Left ventricle myocardium superior (tissue), 1 donor: ENCODE data around the gene LILRB5. TPM values are rescaled to one million over a fixed set of nuclear protein-coding genes. Genes with fewer than 3 reads are reported as not detected.
"Not testable (repeated sequence)": the region's sequence is repeated elsewhere in the genome, so short reads cannot be mapped to it uniquely, and the experiment has no call there.

Experiments
- ATAC-seq: fragments of 200-7000 bp; cut with Tn5 transposase; one replicate; pipeline ENCODE4 v1.9.1; 2020; ENCODE audit warnings: mild to moderate bottlenecking, moderate library complexity
- DNase-seq: peaks from one replicate; pipeline ENCODE4 v3.0.0-alpha.2; 2020
- intact Hi-C: fragments of 100-400 bp; cut with micrococcal nuclease; formaldehyde crosslinking; loops from one replicate; pipeline ENCODE4 v1.11.0; 2022
- total RNA-seq: library from RNA; stranded (reverse); fragmentation: NEBNext Ultra II Directional; extraction: Animal tissue kit (Norgen Biotek cat#: 25700); gene quantifications from one replicate; pipeline ENCODE4 v1.2.1, GENCODE V29; 2021
- donor health status: DM: no; HTN: yes; CAD: no; lungs with severe emphysema.

LILRB5 gene
- total RNA-seq, 1 donor from 2014 or later: 5.5 TPM

DNA sequence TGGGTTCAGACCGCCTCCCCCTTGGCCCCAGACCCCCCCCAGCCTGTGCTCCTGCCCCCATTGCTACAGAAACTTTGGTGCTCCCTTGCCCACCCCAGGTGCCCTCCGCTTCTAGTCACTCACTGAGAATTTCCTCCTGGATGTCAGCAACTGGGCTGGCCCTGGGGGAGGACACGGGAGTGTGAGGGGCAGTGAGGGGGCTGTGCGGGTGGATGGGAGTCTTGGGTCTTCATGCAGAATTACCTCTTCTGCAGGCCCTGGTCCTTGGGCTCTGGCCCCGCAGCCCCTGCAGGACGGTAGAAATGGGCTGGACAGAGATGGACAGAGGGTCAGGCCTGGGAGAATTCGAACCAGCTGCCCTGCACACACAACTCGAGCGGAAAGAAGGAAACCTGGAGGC is 4.8 kb downstream of the LILRB5 start:
- DNase-seq (no peak), ATAC-seq (no peak)
- intact Hi-C loops: no loop called here

DNA sequence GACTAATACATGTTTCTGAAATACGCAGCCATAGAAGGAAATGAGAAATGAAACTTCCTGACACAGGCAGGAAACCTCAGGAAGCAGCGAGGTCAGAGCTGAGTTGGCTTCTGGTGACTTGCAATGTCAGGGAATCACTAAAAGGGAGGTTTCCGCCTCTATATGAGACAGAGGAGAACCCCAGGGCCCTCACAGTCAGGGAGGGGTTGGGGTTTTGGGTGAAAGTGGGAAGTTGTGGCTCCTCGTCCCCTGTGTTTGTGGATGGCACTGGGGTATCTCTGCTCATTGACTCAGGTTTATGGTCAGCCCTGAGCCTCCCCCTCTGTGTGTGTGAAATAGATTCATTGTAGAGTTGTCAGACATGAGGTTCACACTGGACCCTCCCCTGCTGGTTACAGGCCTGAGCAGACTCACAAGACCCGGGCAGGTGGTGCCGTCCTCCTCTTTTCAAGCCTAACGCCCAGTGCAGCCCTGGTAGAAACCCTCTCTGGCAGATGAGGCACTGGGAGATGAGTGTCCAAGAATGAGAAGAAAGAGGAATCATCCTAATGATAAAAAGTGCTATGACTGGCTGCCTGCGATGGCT is 9.0 kb downstream of the LILRB5 start:
- DNase-seq (no peak), ATAC-seq (peak; percentile 91)
- intact Hi-C loops: no loop called here

DNA sequence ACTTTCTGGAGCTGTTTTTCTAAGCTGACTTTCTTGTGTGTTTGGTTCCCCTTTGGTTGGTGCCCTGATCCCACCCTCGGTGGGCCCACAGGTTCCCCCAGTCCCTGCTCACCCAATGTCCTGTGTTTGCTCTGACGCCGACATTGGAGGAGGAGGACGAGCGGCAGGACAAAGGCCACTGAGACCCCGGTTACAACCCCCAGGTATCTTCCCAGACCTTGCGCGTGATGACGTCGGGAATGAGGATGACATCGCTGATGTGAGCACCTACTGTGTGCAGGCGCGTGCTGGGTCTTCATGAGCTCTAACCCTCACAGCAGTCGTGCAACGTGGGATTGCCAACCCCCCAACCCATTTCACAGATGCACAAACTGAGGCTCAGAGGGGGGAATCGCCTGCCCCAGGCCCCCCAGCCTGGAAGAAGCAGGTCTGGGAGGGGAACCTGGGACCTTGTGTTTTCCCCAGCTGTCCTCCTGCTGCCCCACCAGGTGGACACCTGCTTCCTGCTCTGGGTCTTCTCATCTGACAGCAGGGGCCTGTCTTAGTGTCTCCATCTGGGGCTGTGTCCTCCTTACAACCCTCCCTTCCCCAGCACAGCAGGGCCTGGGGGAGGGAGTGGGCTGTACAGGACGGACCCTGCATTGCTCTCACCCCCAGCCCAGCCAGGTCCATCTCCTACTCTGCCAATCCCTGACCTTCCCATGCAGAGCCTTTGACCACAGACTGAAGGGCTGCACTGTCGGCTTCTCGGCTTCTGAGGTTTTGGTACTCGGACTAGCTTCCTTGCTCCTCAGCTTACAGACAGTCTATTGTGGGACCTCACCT is 9.8 kb downstream of the LILRB5 start:
- intact Hi-C loops: no loop called here
- ATAC-seq: peak; percentile 12
- no peak for DNase-seq

DNA sequence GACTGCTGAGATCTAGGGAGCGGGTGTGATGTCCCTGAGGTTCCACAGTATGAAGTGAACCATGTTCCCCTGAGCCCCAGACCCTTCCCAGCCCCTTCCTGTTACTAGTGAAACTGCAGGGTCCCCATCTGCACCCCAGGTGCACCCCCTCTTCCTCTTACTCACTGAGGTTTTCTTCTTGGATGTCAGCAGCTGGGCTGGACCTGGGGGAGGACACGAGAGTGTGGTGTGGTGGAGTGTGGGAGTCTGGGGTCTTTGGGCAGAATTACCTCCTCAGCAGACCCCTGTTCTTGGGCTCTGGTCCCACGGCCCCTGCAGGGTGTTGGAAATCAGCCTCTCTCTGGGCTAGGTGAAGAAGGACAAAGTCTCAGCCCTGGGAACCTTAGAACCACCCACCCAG is 11.1 kb downstream of the LILRB5 start:
- intact Hi-C loops: no loop called here
- ATAC-seq (no peak), DNase-seq (no peak)

DNA sequence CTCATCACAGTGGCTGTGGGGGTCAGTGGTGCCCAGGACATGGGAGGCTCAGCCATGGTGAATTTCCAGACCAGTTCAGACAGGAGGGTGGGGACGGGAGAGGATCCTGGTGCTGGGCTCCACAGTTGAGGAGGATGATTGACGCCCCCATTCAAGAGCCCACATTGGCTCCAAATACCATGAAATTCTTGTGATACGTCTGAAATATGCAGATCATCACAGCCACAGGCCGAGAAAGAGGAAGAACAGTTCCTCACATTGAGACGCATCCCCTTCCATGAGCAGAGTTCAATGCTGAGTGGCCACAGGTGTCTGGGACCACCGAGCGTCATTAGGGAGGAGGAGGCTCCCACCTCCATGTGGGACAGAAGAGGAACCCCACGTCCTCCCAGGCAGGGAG is 13.3 kb downstream of the LILRB5 start:
- intact Hi-C loops, DNase-seq, ATAC-seq: not testable (repeated sequence)

DNA sequence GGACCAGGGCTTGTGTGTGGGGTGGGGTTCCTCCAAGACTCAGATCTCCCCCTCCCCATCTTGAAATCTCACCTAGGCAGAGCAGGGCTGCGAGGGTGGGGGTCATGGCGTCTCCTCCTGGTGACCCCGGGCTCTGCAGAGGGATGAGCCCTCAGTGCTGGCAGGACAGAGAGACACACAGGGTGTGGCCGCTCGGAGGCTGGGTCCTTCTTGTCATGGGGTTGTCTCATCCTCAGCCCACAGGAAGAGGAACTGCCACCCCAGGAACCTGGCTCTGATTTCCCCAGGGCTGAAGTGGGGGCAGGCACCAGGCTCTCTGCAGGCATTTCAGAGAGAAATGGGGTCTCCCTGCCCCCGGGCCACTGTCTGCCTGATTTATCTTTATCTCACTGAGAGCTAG is 14.4 kb downstream of the LILRB5 start, which contains the start of gene LILRA6:
Gene LILRA6 (minus strand): TSS at position 145 of the 400 bp plus-strand sequence.
- DNase-seq, intact Hi-C loops: not testable (repeated sequence)
- ATAC-seq: peak; percentile 82

DNA sequence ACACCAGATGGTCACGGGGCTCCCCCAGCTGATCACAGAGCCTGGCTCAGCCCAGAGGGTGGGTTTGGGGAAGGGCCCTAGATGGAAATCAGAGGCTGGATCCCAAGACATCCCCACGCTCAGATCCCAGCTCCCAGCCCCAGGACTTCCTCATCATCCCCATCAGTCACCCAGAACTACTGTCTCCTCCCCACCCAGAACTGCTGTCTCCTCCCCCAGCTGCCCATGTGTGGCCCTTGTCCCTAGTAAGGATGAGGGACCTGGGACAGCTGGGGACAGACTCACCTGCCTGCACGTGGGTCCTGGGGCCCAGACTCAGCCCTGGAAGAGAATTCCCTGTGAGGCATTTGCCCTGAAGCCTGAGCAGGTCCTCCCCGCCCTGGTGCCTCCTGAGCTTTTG is 14.8 kb downstream of the LILRB5 start:
- ATAC-seq, DNase-seq, intact Hi-C loops: not testable (repeated sequence)

DNA sequence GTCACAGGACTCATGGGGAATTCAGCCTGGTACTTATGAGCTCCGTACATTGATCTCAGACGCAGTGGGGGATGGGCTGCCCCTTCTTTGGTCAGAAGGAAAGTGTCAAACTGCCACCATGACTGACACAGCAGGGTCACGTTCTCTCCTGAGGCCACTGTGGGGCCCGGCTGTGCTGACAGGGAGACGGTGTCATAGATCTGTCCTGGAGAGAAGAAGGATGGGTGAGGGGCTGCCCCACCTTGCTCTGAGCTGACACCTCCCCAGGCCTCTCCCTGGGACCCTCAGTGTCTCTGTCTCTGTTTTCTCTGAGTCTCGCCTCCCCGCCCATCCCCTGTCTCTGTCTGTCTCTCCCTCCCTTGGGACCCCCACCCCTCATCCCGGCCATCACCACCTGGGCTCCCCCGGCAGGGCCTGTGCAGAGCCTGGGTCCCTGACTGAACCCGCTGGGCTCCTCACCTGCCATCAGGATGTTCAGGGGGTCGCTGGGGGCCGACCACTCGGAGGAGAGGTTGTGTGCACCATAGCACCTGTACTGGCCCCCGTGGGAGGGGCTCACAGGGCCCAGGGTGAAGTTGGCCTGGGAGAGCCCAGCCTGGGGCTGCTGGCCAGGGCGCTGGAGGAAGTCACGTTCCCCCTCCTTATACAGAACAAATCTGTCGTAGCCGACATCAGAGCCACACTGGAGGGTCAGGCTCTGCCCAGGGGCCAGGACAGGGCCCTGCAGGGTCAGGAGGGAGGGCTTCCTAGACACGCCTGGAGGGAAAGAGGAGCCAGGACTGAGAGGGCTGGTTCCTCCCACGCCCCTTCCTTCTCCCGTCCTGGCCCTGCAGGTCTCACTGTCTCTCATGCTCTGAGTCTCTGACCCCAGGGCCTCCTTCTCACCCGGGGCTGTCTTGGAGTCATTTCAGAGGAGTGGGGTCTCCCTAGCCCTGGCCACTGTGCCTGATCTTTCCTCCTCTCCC is 16.4 kb downstream of the LILRB5 start:
- ATAC-seq, DNase-seq, intact Hi-C loops: not testable (repeated sequence)

DNA sequence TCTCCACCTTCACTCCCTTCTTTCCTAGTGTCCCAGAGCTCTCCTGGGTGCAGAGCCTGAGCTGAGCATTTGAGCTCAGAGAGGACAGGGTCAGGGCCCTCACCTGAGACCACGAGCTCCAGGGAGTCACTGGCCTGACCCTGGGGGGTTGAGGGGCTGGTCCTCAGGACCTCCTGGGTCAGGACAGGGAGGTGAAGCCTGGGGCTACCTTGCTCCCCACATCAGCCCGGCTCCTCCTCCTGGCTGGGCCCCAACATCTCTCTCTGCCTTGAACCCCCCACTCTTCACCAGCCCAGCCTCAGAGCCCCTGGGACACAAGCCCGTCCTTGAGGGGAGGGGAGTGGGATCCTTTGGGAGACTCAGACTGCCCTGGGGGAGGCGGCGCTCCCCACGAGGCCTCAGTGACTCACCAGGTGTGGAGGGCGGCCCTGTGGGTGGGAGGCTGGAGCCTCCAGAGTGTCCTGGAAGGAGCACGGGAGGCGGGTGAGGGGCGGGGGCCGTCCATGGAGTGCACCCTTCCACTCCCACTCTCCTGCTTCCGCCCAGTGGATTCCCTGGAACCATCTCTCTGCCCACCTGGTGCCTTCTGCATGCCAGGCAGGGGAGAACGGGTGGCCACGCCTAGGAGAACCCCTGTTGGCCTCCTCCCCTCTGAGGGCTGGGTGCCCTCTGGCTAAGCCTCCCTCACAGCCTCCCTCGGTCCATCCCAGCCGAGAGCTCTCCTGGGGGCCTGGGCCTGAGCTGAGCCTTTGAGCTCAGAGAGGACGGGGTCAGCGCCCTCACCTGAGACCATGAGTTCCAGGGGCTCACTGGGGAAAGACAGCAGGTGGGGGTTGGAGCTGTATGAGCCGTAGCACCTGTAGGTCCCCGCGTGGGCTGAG is 17.3 kb downstream of the LILRB5 start:
- peak; percentile 15 for ATAC-seq
- DNase-seq: not testable (repeated sequence)
- intact Hi-C loops: loop anchor here (10.0 kb wide), 1 partner anchor 65 kb away; the partner anchor contains the start of gene TMC4

DNA sequence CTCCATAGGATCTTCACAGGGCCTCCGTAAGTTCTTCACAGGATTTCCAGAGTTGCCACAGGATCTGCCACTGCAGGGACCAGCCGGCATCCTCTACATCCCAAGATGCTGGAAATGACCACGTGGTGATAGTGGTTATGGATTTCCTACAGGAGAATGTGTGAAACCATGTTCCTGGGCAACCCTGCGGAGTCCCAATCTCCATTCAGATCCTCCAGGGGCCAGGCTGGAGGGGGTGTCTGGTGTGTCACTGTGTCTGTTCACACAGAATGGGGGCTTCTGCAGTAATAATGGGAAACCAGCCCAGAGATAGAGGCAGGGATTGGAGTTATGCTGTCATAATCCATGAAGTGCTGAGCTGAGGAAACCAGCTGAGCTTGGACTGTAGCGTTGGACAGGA is 23.1 kb downstream of the LILRB5 start:
- DNase-seq (no peak), ATAC-seq (no peak)
- intact Hi-C loops: loop anchor here (10.0 kb wide), 1 partner anchor 59 kb away; the partner anchor contains the start of gene TMC4

DNA sequence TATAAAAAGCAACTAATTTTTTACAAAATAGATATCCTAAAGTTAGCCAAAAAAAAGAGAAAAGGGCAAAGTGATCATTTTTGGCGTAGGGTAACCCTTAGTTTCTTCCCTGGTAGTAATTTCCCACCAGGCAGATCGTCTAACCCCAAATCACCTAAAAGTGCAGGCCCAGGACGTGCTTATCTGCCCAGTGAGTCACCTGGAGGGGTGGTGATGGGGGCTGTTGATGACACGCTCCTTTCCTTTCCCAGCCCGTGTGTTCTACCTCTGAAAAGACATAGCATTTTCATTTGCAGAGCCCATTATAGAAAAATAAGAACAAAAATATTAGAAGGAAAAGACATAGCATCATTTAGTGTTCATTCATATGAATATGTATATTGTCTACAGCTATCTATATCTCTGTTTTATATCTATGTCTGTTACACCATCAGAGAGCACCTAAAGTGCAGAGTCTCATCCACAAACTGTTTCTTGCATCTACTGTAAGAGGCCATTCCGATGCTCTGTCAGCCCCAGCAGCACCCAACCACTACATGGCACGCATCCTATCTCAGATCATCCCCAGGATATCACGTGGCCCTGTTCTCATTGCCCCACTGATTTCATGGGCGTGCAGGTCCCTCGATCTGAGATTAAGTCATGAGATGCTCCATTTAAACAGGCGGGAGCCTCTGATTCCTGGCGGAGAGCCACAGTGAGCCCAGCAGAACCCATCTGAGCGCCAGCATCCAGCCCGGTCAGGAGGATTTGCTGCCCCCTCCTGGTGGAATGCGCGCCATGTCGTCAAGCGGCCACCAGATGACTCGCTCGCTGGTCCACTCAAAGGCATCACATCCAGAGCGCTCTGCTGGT is 25.8 kb downstream of the LILRB5 start:
- intact Hi-C loops: loop anchor here (10.0 kb wide), 1 partner anchor 57 kb away; the partner anchor contains the start of gene TMC4
- DNase-seq (peak; percentile 91), ATAC-seq (peak; percentile 97)

DNA sequence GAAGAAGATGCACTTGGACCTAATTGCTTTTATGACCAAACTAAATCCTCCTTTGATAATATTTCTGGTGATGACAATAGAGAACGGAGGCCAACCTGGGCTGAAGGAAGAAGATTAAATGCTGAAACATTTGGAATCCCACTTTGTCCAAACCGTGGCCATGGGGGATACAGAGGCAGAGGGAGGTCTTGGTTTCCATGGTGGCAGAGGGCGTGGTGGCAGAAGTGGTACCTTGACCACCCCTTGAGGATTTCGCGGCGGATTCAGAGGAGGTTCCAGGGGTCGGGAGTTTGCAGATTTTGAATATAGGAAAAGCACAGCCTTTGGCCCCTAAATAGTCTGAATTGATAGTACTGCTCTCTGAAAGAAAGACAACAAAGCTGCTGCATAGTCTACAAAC is 27.0 kb downstream of the LILRB5 start:
- DNase-seq: no peak
- intact Hi-C loops: loop anchor here (10.0 kb wide), 1 partner anchor 55 kb away; the partner anchor contains the start of gene TMC4
- ATAC-seq: no peak

DNA sequence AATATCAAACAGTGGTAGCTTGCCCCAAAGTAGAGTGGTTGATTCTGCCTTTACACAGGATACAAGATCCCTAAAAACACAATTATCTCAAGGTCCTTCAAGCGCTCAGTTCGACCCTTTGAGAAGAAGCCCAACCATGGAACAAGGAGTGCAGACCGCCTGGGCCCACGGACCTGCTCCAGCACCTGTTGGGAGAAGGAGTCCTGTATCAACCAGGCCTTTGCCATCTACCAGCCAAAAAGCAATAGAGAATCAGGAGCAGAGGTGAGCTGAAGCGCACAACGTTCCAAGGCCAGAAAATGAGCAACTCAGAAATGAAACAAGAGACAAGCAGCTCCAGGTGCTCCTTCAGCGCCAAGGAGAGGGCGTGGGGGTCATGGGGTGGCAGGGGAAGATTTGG is 27.9 kb downstream of the LILRB5 start:
- intact Hi-C loops: no loop called here
- ATAC-seq (no peak), DNase-seq (no peak)

DNA sequence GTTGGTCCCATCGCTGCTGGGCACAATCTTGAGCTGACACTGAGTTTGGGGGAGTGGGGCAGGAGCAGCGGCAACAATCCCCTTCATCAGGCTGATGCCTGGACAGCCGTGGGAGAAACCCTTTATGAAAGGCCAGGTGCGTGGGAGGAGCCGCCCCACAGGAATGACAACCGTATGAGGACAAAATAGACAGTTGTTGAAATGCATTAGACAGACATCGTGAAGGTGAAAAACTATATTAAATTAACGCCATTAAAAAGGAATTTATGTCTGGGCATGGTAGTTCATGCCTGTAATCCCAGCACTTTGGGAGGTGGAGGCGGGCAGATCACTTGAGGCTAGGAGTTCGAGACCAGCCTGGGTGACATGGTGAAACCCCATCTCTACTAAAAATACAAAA is 32.5 kb downstream of the LILRB5 start:
- intact Hi-C loops, ATAC-seq: not testable (repeated sequence)

DNA sequence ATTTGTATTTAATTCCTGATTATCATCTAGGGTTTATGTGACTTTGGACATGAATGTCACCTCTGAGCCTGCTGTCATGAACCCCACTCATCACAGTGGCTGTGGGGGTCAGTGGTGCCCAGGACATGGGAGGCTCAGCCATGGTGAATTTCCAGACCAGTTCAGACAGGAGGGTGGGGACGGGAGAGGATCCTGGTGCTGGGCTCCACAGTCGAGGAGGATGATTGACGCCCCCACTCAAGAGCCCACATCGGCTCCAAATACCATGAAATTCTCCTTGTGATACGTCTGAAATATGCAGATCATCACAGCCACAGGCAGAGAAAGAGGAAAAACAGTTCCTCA is 33.2 kb downstream of the LILRB5 start:
- ATAC-seq, DNase-seq, intact Hi-C loops: not testable (repeated sequence)

More for the DNA sequence above, 32.5 kb downstream of the LILRB5 start:
- not testable (repeated sequence) for DNase-seq

DNA sequence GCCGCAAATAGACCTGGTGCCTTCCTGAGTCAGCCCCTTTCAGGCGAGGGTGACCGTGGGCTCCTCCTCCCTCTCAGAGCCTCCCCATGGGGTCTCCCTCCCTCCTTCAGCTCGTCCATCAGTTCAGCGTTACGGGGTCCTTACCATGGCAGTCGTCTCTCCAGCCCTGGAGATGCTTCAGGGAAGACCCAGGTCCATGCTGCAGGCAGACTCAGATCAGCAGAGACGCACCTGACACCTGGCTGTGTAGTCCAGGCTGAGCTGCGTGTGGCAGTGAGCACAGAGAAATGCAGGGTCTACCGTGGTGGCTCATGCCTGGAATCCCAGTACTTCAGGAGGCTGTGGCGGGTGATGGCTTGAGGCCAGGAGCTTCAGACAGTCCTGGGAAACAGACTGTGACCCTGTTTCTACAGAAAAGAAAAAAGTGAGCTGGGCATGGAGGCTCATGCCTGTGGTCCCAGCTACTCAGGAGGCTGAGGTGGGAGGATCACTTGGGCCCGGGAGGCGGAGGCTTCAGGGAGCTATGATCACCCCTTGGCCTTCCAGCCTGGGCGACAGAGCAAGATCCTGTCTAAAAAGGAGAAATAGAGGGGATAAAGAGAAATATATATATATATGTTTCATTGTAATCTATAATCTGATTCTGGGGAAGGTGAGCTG is 33.7 kb downstream of the LILRB5 start:
- intact Hi-C loops: not testable (repeated sequence)
- peak; percentile 14 for ATAC-seq

More for the DNA sequence above, 33.7 kb downstream of the LILRB5 start:
- not testable (repeated sequence) for DNase-seq
